Cerebellar nuclear complex (tissue), 1 donor: Measurements from ENCODE around the gene EMC8.

Experiments
- DNase-seq, 2 experiments: peaks; one replicate each; lab custom pipeline; 2025; lab: John Stamatoyannopoulos, UW

Gene EMC8

DNA sequence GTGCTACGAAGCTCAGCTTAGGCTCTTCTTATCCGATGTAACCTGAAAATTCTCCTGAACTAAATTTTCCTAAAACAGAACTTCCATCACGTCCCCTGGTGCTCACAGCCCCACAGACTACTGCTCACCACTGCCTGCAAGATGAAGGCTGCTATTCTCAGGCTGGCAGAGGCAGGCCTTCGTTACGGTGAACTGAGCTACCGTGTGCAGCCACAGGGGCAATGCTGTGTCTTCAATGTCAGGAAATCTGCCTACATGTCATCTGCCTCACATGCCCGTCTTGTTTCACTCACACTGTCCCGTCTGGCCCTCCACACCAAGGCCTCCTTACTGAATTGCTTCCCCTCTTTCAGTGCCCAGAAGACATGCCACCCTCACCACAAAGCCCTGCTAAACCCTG, 15.9 kb downstream of the EMC8 start:
- no peak for DNase-seq

DNA sequence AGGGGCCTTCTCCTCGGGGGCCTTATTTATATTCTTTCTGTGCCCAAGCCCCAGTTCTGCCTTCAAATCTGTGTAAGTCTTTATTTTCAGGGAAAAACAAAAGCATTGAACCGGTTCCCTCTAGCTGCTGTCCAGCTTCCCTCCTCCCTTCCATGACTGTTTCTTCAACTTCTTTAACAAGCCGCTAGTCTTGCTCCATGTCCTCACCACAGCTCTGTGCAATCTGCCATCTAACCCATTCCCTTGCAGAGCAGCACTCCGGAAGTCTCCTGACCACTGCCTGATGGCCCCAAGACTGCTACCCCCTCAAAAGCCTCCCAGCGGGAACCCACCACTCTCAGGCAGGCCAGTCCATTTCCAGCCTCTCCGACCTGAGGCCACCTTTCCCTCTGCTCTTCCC, 16.9 kb downstream of the EMC8 start:
- no peak for DNase-seq

DNA sequence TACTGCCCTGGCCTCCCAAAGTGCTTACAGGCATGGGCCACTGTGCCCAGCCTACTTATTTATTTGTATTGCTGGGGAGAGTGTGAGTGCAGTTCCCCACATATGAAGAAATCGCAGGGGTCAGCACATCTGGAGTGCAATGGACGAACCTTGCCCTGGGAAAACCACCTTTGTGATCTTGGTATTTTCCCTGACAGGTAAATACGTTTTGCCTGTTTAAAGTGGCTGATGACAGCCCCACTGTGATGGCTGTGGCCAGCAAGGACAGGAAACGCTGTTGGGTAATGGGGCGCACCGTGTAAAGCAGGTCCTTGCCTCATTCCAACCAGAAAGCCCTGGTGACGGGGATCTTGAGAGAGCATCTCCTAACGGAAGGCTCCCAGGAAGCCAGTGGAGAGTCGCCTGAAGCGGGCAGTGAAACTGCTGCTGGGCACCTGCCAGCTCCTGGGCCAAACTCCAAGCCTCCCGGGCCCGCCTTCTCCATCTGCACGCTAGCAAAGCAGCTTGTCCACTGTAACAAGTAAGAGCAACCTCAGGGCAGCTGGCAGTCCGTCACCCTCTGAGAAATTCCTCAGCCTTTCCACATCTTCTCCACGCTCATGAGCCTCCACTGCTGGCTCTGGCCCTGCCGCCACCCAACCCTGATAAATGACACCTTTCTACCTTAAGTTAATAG, 17.5 kb downstream of the EMC8 start:
- peak in 1 of 2 experiments; percentile 39 for DNase-seq

DNA sequence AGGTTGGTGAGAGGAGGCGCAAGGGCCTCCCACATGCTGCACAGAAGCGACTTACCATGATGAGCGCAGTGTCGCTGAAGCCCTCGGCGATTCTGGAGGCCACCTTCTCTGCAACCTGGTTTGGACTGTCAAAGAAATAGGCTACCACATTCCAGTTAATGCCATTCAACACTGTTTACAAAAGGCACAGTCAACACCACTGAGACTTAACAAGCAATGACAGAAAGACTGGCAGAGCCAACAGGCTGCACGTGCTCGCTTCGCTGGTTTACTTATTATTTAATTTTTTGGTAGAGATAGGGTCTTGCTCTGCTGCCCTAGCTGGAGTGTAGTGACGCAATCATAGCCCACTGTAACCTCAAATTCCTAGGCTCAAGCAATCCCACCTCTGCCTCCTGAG, 18.2 kb downstream of the EMC8 start:
- DNase-seq, result no peak

DNA sequence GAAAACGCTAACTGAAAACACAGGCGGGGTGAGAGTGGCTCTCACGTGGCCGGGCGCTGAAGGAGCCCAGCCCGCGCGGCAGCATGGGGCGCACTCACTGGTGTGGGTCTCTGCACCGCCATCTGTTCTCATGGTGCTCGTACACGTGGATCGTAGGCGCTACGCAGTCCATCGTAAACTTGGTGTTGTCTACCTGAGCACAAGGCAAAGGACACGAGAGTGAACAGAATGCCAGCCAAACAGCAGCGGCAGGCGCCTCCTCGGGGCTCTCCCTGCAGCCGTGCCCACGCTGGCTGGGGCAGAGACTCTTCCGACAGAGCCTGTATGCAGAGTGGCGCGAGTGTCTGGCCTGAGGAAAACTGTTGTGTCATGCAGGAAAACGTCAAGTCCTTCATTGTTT, 19.1 kb downstream of the EMC8 start:
- no peak for DNase-seq

DNA sequence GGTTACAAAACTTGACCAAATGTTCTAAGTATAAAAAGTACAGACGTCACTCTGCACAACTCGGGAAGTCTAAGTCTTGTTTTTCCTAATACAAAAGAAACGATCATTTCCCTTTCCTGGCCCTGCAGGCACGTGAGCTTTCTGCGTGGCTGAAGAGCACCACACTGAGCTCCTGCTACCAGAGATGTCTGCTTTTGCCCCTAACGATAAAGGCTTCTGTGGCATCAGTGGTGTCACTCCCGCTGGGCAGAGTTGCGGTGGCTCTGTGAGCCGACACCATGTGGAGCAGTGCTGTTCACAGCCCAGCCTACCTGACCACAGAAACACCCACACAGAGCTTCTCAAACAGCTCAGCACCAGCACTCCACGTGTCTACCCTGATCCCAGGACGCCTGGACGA, 20.5 kb downstream of the EMC8 start:
- DNase-seq, result no peak

DNA sequence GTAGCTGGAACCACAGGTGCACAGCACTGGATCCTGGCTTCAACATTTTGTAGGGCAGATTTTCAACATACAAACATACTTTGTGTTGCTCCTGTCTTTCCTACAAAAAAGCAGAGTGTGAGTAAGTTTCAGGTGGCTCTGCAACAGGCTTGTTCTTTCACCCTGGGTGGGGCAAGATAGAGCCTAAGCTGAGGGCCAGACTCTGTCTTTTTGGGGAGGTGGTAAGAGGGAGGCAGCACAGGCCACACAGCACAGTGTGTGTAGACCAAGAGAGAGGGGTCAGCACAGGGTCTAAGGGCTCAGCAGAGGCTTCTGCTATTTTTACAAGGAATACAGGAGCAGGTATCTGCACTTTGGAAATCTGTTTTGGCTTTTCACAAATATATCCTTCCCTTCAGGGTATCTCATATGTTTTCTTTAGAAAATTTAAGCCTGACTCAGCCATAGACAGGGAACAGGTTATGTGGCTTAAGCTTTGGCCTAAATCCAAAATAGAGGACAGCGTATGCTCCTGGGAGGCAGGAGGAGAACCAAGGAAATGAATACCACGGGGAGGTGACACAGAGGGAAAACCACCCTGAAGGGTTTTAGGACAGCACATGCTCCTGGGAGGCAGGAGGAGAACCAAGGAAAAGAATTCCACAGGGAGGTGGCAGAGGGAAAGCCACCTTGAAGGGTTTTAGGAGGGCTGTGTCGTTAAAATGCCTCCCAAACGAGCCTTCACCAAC, 21.6 kb downstream of the EMC8 start:
- DNase-seq, result no peak

DNA sequence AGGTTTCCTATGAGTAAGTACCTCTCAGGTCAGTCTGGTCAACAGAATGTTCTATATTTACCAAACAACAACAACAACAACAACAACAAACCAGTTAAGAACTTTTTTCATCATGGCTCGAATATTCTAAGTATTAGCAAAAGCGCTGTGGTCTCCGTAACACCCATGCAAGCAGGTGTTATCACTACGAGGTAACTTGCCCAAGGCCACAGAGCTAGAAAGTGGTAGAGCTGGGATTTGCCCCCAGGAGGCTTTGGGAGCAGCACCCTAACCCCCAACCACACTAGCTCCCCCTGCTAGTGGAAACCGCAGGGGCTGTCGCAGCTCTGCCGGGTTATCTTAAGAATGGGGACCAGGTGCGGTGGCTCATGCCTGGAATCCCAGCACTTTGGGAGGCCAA, 24.5 kb downstream of the EMC8 start:
- no peak for DNase-seq

DNA sequence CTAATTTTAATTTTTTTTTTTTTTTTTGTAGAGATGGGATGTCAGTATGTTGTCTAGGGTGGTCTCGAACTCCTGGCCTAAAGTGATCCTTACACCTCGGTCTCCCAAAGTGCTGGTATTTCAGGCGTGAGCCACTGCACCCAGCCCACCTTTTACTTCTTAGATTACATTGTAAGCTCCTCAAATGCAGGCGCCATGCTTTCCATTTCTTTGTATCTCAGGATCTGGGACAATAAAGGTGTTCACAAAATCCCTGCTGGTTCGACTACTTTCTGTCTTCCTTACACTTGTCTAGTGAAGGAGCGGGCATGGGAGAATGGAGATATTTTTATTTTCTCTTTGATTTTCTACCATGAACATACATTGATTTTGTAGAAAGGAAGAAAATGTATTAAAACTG, 25.2 kb downstream of the EMC8 start:
- DNase-seq, result no peak

DNA sequence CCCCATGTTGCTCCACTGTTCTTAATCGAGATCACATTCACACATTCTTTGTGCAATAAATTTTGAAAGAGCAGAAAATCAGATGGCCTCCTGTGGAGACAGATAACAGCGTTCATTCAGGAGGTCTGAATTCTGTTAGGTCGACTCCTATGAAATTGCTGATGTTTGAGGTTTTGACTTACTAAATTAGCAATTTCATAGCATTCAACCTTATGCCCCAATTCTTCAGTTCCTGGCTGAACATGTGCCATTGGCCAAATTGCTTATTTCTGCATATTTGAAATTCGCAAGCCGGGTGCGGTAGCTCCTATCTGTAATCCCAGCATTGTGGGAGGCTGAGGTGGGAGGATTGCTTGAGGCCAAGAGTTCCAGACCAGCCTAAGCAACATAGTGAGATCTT, 26.3 kb downstream of the EMC8 start:
- DNase-seq, result no peak

DNA sequence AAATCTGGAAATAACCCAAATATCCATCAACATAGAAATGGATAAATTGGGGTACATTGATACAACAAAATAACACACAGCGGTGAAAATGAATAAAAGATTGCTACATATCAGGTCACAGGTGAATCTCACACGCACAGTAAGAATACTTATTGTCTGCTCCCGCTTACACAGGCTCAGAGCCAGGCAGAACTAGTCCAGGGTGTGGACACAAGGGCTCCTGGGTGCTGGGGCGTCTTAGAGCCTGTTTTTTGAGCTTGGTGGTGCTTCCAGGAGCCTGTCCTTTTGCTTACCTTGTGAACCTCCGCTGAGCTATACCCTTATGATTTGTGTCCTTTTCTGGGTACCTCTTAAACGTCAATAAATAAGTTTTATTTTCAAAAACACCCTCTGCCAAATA, 28.6 kb downstream of the EMC8 start:
- no peak for DNase-seq

DNA sequence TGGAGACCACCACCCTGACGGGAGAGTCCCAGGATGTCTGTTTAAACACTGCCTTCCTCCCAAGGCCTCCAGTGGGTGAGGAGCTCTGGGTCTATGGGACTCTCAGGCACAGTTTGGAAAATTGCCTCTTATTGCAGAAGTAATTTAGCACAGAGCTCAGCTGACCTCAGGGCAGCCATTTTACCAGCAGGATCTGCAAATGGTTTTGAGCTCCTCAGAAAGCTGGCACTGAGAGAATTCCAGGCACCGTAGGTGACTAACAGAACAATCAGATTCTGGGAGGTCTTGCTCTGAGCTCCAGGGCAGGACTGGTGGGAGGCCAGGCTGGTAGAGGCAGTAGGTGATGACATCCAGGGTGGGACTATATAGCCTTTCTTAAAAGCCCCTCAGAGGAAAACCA, 31.1 kb downstream of the EMC8 start:
- no peak for DNase-seq

DNA sequence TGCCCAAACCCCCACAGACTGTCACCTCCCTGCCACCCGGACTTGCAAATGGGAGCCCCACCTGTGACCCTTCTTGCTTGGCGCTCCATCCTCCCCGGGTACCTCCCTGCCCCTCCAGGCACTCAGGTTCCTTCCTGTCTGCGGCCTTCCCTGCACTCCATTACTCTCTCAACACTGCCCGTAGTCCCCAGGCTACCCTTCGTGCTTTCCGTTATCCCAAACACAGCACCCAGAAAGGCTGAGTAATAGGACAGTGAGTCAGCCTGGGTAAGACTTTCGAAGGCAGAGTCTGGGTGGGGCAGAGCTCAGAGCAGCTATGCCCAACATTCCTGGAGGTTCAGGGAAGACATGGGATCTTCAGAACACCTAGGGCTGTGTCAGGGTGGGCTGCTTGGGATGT, 31.8 kb downstream of the EMC8 start:
- DNase-seq, result no peak

DNA sequence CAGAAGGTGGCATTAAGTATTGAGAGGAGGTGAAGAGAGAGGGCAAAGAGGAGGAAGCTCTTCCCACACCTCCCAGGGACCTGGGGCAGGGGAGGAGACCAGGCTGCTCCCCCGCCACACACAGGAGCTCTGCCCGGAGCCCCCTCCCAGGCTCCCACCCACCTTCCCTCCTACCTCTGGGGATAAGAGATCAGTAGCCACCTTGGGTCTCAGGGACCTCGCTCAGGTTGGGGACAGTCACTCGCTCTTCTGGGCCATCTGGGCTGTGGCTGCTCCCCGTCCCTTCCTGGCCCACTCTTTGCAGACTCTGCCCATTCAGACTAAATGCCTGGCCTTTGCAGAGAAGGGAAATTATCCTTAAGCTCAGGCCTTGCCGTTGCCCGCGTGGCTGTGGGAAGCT, 33.6 kb downstream of the EMC8 start:
- DNase-seq, result no peak

DNA sequence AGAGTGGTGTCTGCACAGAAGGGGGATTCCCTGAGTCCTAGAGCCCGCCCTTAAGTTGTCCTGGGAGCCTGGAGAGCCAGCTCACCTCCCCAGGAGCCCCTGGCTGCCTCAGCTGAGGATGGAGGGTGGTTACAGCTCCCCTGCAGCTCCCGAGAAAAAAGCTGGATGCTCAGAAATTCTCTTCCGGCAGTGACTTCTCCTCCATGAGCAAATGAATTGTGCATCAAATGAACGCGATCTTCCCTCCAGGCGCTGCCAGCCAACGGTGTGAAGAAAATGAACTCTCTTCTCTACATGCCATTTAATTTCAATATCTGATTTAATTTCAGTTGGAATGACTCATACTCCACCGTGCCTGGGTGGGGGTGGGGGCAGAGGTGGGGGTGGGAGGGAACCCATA, 34.1 kb downstream of the EMC8 start:
- no peak for DNase-seq

DNA sequence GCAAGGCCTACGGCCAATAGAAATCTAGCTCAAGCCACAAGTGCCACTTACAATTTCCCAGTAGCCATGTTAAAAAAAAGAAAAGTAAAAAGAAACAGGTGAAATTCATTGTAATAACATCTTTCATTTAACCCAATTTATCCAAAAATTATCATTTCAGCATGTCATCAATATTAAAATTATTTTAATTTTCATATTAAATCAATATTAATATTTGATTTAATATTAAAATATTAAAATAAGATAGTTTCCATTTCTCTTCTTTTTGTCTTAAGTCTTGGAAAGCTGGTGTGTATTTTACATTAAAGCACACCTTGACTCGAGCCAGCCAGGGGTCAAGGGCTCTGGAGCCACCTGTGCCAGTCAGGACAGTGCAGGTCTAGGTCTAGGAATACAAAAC, 35.7 kb downstream of the EMC8 start:
- no peak for DNase-seq

DNA sequence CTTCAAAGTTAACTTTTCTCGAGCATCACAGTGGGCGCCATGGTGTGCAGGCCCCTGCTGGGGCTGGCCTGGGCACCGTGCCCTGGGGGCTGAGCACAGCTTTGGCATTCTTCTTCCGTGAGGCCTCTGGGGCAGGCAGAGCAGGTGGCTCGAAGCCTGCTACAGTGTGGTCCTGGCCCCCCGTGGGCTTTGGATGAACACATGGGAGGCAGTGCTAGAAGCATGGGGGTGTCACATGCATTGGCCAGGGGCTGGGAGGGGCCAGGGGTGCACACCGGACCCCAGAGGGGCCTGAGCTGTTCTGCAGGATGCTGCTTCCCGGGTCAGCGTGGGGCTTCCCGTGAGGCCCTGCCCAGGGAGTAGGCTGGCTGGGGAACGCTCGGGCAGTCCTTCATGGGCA, 36.4 kb downstream of the EMC8 start:
- no peak for DNase-seq

DNA sequence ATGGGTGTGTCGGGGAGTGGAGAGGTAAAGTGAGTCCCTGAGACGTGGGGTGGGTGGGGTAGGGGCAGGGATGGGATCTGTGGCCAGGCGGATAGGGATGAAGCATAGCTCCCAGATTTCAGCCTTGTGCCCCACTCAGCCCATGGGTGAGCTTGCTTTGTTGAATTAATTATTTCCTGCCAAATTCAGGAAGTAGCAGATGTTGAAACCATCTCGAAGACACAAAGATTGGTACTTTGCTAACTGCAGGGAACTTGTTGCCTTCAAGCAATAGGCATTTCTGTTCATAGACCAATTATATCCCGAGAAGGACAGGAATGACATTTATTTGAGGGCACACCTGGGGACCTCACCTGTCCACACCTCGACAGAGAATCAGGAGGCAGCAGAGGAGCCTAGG, 37.5 kb downstream of the EMC8 start:
- no peak for DNase-seq

DNA sequence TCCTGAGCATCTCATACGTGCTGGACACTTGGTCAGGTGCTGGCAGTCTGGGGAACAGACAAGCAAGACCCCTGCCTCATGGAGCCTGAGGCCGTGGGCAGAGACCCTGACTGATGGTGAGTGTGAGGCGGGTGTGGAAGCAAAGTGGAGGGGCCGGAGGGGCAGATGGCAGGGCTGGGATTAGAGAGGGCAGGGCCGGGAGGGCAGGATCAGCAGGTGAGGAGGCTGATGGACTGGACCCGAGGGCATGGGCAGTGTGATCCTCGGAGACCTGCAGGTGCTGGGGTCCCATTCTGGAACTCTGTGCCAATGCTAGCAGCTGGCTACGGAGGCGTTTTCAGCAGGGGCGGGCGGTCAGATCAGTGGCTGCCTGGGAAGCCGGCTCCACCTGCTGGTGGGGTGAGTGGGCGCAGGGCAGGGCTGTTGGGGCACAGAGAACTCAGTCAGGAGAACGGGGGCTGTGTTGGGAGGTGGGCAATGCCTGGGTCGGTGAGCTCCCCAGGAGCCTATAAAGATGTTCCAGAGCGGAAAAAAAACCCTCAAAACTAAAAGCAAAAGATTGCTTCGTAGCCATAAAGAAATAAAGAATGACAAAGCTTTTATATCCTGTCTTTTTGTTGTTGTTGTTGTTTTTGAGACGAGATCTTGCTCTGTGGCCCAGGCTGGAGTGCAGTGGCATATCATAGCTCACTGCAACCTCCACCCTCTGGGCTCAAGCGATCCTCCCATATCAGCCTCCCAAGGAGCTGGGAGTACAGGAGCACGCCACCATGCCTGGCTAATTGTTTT, 39.5 kb downstream of the EMC8 start:
- DNase-seq, result no peak

DNA sequence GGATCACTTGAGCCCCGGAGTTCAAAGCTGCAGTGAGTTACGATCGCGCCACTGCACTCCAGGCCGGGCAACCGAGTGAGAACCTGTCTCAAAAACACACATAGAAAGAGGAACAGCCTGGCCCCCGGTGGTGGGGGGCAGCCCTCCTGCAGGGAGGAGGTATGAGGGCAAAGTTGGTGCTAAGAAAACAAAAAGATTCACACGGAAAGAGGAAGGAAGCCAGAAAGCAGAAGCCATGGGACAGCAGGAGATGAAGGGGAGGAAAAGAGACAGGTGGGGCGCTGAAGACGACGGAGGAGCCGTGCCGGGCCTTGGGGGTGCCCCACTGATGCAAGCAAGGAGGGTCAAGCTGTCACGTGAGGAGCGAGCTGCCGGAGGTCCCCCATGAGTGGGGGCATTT, 40.2 kb downstream of the EMC8 start:
- DNase-seq, result no peak

DNA sequence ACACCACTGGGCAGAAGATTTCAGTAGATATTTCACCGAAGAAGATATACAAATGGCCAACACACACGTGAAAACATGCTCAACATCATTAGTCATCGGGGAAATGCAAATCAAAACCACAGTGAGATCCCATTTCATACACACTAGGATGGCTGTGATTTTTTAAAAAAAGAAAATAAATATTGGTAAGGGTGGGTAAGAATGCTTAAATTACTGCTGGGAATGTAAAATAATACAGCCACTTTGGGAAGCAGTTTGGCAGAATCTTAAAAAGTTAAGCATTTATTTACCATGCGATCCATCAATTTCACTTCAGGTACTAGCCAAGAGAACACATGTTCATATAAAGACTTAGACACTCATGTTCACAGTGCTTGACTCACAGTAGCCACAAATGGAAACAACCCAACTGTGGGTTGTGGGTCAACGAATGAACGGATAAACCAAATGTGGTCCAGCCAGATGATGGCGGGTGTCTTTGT, 42.0 kb downstream of the EMC8 start:
- DNase-seq, result no peak

DNA sequence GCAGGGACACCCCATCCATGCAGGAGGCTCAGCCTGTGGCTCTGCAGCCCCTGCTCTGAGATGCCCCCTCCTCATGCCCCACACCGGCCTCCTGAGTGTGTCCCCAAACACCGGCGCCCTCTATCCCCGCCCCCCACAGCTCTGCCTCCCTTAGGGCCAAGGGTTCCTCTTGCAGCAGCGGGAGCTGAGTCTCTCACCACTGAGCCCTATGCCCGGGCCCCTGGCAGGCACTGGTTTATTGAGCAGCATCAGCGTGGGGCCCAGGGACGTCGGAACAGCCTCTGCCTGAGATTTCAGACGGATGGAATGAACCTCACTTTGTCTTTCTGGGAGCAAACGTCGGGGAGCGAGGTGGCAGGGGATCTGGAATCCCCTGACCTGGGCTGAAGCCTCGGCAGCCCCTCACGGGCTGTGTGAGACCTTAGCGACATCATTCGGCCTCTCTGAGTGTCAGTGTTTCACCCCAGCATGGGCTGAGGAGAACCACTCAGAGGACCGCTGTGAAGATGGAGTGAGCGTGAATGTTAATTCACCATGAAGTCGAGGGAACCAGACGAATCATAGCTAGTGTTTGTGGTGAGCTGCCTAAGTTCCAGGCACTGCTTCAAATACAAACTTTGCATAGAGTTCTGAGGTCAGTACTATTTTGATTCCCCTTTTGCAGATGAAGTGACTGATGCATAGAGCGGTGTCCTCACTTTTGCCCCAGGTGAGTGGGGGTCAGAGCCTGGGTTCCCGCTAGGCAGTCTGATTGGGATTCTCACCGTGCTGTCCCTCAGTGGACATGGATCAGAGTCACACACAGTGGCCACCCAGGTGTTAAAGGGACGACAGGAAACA, 43.2 kb downstream of the EMC8 start:
- DNase-seq, result no peak
